ENCODE measurements around the gene MRPL42.

- TF ChIP-seq REST (IDR thresholded peaks at IDR 0.05; ENCODE audit: insufficient read depth in 1 of 2, low read depth in 2 of 2, low read length in 2 of 2) (no peak), SIN3A (IDR thresholded peaks at IDR 0.05; ENCODE audit: borderline replicate concordance, insufficient read depth, low read length) (no peak), POLR2AphosphoS5 (IDR thresholded peaks at IDR 0.05; ENCODE audit: low read depth, low read length) (no peak), TAF1 (IDR thresholded peaks at IDR 0.05; ENCODE audit: borderline replicate concordance, insufficient read depth, low read length) (no peak)
Observed at GRCh38 chr12:93434256-93434865, 33.0 kb upstream of the MRPL42 start.

Measured in PFSK-1 (cell line).